SKM-1 treated with dmso at 0.1 percent for 144 hours (cell line): Measurements from ENCODE around the gene CCSAP.

Source experiments
- DNase-seq: peaks from one replicate; lab custom pipeline; 2025; ENCODE audit not compliant: unreplicated experiment; lab: John Stamatoyannopoulos, UW

CCSAP gene

DNA sequence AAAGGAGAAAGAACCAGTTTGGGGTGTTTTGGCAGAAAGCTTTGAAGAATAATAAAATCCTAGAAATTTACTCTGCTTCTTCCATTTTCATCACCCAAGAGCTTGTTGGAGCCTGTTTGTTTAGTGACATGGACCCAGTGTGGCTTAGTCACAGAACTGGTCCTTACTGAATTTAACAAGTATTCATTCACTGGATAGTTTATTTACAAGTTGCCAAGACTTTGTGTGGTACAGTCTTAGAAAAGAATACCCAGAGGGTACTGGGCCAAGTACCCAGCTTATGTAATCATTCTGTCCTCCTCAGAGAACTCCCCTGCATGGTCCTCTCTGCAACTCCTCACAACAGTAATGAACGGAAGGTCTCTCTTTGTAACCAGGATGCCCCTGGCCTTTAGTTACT, 55.6 kb downstream of the CCSAP start:
- no peak for DNase-seq

DNA sequence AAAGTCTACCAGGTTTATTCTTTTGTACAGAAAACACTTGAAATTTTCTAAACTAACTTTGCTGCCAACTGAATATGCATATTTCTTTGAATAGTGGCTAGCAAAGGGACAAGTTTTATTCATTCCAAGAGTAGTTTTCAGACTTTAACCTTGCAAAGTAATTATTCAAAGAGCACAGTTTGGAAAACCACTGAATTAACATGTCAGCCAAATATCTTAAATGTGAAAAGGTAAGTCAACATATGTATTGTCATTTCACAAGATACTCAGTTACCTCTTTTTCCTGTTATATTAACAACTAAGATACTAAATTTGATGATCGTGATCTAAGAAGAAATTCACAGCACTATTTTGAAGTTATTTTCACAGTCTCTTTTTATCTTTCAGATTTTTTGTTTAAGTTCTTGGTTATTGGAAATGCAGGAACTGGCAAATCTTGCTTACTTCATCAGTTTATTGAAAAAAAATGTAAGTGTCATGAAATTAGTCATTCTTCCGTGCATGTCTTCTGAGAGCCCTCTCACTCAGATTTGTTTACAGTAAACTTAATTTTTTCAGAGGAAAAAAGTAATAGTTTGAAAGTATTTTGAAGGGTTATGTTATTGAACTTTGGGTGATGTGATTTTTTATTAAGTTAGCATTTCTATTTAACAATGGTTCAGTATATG, 56.6 kb downstream of the CCSAP start:
- no peak for DNase-seq

DNA sequence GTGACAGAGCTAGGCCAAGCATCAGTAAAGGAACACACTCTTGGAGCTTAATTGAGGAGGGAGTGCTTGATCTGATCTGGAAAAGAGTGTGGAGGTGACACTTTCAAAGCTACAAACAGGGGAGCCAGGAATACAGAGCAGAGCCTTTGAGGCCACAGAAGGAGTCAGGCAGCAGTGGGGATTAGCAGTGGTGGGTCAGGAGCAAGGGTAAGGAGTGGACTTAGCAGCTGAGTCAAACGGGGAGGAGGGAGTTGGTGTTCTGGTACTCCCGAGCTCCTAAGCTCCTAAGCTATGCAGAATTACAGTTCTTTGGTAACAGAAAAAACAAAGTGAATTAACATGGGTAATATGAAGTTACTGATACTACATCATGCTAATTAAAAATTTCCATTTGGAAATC, 57.4 kb downstream of the CCSAP start:
- no peak for DNase-seq

DNA sequence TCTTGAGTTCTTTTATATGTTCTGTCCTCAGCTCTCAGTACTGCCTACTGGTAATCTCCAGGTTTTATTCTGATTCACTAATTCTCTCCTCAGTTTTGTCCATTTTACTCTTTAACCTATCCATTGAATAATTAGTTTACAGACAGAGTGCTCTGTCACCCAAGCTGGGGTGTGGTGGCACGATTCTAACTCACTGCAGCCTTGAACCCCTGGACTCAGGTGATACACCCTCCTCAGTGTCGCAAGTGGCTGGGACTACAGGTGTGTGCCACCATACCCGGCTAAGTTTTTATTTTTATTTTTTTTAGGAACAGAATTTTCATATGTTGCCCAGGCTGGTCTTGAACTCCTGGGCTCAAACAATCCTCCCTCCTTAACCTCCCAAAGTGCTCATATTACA, 58.0 kb downstream of the CCSAP start:
- no peak for DNase-seq

DNA sequence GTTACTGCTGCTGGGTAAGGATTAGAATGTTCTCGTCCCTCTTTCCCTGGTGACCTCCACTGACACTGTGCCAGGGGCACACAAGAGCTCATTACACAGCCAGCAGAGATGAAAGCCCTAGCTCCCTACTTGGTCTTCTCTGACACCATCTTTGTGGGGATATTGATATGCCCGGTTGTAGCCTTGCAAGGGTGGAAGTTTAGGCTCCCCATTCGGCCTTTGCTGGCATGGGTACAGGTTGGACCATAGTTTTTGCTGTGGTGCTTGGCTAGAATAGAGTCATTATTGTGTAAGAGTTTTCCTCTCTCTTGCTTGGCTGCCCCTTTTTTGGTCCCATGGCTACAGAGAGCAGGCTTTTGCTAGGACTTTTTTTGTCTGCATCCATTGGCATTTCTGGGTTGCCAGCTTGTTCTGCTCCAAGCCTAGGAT, 59.6 kb downstream of the CCSAP start:
- no peak for DNase-seq

DNA sequence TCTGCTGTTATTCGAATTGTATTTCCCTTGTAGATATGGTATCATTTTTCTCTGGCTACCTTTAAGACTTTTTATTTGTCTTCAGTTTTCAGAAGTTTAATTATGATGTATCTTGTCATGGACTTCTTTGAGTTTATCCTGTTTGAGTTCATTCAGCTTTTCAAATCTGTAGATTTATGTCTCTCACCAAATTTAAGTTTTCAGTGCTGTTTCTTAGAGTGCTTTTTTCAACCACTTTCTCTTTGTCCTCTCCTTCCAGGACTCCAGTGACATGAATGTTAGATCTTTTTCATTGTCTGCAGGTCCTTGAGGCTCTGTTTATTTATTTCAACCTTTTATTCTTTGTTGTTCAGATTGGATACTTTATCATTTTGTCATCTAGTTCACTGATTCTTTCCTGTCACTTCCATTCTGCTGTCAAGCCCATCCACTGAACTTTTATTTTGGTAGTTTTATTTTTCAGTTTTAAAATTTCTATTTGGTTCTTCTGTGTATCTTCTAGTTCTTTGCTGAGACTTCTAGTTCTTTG, 60.5 kb downstream of the CCSAP start:
- DNase-seq, result no peak

DNA sequence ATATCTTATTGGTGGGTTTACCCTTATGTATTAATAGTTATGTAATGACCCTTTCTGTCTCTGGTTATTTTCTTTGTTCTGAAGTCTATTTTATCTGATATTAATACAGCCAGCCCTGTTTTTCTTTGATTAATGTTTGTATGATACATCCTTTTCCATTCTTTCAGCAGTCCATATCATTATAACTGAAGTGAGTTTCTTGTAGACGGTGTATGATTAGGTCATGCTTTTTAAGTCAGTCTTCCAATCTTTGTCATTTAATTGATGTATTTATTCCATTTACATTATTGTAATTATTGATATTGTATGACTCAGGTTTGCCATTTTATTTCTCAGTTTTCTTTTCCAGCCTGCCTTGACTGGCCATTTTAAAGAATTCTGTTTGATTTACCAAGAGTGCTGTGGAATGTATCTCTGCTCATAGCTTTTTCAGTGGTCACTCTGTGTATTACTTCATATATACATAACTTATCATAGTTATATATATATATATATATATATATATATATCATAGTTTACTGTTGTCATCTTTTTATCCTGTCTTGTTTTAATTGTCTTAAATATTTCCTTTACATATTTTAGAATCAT, 61.4 kb downstream of the CCSAP start:
- no peak for DNase-seq

DNA sequence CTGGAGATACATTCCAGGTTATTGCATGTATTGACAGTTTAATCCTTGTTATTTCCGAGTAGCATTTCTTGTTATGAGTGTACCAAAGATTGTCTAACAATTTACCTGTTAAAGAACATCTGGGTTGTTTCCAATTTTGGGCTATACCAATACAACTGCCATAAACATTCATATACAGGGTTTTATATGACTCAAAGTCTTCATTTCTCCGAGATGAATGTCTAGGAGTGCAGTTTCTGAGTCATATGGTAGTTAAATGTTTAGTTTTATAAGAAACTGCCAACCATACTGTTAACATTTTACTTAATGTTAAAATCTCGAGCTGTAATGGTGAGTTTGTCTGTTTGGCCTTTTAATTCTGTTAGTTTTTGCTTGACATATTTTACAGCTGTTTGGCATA, 61.9 kb downstream of the CCSAP start:
- no peak for DNase-seq

DNA sequence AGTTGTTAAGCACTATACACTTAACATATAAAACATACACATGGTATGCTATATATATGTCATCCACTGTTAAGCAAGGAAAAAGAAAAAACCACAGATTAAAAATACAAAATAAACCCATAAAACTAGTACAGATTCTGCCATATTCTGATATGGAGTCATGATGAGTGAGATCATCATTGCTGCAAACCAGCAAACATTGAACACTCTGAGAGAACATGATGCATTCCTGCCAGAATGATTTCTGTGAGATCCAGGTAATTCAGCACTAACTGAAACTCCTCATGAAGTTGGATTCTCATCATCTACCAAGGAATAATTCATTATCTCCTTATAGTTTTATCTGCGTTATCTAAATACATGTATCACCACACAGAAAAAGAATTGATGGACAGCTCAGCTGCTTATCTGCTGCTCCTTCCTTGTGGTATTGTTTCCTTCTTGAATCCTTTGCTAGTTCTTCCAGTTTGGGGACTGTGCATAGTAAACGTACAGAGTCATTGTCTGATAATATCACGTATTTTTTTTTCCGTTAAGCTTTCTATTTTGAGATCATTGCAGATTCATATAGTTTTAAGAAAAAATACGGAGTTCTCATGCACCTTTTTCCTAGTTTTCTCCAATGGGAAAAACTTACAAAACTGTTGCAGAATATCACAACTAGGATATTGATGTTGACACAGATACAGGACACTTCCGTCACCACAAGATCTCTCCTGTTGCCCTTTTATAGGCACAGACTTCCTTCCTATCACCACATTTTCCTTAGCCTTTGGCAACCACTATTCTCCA, 62.6 kb downstream of the CCSAP start:
- DNase-seq, result no peak

DNA sequence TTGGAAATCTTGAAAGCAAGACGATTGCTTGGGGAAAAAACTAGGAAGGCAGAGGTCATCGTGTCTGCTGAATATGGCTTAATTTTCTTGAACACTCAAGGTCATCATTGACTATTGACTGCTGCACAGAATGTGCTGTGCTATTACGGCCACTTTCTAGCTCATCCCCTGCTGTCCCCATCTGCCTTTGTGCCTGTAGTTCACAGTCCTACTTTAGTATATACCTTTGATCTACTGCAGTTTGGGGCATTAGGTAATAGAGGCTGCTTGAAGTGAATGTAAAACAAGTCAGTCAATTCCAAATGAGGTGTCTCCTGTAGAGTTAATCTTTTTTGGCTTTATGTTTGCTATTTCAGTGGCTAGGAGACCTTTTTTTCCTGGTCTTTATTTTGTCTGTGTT, 63.6 kb downstream of the CCSAP start:
- no peak for DNase-seq

DNA sequence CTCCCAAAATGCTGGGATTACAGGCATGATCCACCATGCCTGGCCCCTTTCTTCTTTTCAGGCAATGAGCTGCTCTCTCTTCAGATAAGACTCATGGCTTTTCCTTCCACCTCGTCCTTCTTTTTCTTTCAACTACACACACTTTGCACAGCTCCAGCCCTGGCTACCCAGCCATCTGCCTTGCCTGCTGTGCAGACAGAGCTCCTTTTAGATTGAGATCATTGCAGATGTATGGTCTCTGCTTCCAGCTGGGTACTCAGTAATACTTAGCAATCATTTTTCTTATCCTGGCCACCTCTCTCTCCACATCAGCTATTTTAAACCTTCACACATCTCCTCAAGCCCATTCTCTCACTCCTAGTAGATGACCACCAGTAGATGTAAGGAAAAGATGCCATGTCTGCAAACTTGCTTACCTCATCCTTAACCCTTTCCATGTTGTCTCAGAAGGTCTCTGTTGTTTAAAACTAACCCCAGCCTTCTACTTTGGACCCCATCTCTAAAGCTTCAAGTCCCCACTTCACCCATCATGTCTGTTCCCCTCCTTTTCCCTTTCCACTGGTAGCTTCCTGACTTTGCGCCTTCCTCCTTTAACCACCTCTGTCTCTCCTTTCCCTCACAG, 64.6 kb downstream of the CCSAP start:
- DNase-seq, result no peak

DNA sequence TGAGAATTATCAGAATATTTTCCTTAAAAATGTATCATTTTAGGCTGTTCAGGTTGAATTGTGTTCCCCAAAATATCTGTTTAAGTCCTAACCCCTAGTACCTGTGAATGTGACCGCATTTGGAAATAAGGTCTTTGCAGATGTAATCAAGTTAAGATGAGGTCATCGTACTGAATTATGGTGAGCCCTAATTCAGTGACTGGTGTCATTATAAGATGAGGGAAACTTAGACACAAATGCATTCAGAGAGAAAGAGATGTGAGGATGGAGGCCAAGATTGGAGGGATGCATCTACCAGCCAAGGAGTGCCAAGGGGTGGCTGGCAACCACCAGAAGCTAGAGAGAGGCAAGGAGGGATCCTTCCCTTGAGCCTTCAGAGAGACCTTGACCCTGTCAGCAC, 67.8 kb downstream of the CCSAP start:
- DNase-seq, result no peak

DNA sequence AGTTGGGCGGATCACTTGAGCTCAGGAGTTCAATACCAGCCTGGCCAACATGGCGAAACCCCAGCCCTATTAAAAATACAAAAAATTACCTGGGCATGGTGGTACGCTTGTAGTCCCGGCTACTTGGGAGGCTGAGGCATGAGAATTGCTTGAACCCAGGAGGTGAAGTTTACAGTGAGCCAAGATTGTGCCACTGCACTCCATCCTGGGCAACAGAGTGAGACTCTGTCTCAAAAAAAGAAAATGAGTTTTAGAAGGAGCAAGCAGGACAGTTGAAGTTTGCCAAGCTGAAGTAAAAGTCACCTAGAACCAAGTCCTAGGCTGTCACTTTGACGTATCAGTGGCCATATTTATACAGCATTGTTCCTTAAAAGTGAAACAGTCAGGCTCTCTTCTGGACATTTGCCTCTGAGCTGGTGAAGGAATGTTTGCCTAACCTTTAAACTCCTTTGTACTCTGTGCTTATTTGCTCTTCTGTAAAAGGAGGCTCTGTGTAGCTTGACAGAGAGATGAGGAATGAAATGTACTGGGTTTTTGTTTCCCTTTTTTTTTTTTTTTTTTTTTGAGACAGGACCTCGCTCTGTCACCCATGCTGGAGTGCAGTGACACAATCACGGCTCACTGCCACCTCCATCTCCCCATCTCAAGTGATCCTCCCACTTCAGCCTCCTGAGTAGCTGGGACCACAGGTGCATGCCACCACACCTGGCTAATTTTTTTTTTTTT, 69.2 kb downstream of the CCSAP start:
- DNase-seq, result no peak

DNA sequence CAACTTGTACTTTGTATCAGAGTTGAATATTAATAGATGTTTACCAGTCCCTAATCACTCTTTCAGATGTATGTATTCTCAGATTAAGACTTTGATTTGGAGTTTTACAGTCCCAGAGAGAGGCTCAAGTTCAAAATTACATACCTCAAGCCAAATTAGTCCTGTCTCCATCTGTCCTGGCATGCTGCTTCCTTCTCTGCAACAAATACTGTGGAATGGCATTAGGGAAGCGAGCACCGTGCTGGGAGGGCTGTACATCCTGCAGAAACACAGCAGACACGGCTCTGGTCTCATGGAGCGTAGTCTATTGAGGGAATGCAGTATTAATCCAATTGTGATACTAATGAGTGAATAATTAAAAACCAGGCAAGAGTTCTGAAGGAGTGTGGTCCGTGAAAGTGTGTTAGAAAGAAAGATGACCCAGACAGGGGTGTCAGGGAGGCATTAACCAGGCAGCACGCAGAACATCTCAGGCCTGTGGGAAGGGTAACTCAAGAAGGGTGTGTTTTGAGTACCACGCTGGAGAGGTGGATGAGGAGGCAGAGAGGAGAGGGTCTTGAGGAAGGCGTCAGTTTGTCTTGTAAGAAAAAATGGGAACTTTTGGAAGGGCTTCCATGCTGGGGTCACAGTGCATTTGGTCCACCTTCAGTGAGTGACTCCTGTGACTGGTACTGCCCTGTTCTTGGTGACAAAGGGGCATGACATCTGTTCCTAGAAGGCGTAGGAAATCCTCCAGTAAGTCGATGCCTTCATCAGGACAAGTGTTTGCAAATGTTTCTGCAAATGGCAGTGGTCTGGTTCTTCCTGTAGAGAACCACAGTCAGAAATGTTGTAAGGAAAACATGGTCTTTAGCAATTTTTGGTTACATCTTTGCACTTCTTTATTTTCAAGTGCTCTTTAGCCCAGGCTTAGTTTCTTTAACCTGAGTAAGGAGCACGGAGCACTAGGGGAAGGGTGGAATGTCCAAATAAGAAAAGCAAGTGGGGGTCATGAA, 70.4 kb downstream of the CCSAP start:
- peak; percentile 95 for DNase-seq

DNA sequence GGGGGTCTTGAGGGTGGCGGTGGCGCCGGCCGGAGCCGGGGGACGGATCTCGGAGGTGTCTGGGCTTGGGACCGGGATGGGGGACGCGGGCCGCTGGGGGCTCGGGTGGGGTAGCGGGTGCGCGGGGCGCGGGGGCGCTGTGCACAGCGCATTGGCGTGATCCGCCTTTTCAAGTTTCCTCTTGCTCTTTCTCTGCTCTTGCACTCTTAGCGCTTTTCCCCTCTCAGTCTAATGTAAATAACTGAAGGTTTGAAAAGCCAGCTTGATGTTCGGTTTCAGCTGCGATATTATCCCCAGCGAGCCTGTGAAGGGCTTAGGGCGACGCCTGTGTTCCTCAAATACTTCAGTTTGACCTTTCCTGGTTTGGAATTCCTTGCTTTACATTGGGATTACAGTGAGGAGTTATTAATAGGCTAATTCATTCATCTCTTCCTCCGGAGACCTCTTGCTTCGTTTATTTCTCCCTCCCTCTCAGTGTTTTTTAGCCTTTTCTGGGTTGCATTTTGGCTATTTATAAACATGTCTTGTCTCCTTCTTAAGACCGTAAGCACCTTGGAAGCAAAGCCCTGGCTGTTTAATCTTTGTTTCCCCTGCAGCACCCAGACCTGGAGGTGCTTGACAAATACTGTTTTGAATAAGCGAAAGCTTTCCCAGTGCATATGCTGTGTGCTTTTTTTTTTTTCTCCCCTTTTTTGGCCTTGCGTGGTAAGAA, 71.2 kb downstream of the CCSAP start:
- peak; percentile 42 for DNase-seq
